Measurements from ENCODE around the gene SLC22A17. TPM values are rescaled to one million over a fixed set of nuclear protein-coding genes. Genes with fewer than 3 reads are reported as not detected.
A peak's percentile ranks its signal among the peaks of the same experiment; 100 is the strongest.

The SLC22A17 gene
- total and polyA plus RNA-seq, 2 of the 13 experiments (the other 11 are each of a cell fraction or from before 2014, with no cell fraction given) = 0.95 to 1.1 TPM

DNA sequence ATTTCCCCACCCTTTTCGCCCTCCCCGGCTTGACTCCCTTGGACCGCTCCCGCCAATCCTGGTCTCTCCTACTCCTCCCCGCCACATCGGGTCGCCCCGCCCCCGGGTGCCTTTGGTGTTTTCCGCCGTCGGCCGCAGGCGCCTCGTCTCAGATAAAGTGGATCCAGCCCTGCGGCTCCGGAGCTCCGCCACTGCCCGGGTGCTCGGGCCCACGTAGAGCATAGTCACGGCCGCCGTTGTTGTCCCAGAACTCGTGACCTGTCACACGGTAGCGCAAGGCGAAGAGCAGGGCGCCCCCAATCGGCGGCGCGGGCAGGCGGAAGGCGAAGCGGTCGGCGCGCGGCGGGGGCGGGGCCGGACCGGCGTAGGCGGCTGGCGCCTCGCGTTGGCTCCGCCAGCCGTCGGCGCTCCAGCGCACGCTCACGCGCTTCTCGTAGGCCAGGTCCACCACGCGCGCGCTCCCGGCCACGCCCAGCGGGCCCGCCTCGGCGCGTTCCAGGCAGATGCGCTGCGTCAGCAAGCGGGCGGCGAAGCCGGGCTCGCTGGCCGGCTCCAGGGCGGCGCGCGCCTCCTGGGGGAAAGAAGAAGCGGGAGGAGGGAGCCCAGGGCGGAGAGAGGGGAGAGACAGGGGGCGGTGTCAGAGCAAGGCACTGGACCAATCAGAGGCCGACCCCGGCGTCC, 51.3 kb downstream of the SLC22A17 start (continued):
- TF ChIP-seq, protein P1, sequence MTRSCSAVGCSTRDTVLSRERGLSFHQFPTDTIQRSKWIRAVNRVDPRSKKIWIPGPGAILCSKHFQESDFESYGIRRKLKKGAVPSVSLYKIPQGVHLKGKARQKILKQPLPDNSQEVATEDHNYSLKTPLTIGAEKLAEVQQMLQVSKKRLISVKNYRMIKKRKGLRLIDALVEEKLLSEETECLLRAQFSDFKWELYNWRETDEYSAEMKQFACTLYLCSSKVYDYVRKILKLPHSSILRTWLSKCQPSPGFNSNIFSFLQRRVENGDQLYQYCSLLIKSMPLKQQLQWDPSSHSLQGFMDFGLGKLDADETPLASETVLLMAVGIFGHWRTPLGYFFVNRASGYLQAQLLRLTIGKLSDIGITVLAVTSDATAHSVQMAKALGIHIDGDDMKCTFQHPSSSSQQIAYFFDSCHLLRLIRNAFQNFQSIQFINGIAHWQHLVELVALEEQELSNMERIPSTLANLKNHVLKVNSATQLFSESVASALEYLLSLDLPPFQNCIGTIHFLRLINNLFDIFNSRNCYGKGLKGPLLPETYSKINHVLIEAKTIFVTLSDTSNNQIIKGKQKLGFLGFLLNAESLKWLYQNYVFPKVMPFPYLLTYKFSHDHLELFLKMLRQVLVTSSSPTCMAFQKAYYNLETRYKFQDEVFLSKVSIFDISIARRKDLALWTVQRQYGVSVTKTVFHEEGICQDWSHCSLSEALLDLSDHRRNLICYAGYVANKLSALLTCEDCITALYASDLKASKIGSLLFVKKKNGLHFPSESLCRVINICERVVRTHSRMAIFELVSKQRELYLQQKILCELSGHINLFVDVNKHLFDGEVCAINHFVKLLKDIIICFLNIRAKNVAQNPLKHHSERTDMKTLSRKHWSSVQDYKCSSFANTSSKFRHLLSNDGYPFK (CRISPR knock-in tag; IDR thresholded peaks at IDR 0.05; ENCODE audit: borderline replicate concordance) = no peak; the same call in 1 of the 2 replicates
- TF ChIP-seq ZNF724P (CRISPR knock-in tag; IDR thresholded peaks at IDR 0.05; ENCODE audit: borderline replicate concordance) (peak; percentile 96), JUND (CRISPR knock-in tag; IDR thresholded peaks at IDR 0.05) (peak; percentile 72), STAG1 (CRISPR knock-in tag; IDR thresholded peaks at IDR 0.05) (peak; percentile 50), JARID2 (CRISPR knock-in tag; IDR thresholded peaks at IDR 0.05; ENCODE audit: insufficient replicate concordance) (peak; percentile 93), GATA4 (IDR thresholded peaks at IDR 0.05; ENCODE audit: borderline replicate concordance, low read depth) (peak; percentile 80), KAT8 (CRISPR knock-in tag; IDR thresholded peaks at IDR 0.05) (peak; percentile 89), BRD4 (CRISPR knock-in tag; IDR thresholded peaks at IDR 0.05) (peak; percentile 78; the same call in 1 of the 2 replicates), ZFP62 (CRISPR knock-in tag; IDR thresholded peaks at IDR 0.05) (no peak), ZNF615 (CRISPR knock-in tag; IDR thresholded peaks at IDR 0.05; ENCODE audit: borderline replicate concordance) (no peak), ADNP (CRISPR knock-in tag; IDR thresholded peaks at IDR 0.05) (peak; percentile 97), TP53 (CRISPR knock-in tag; conservative IDR thresholded peaks at IDR 0.05) (0 out of 2 replicates have a peak, but pooled peaks have one; percentile 12), PRMT3 (CRISPR knock-in tag; IDR thresholded peaks at IDR 0.05; ENCODE audit: borderline replicate concordance, low read depth) (no peak), BRCA1 (CRISPR knock-in tag; IDR thresholded peaks at IDR 0.05) (peak; percentile 72; the same call in 1 of the 2 replicates), ZMYM4 (CRISPR knock-in tag; IDR thresholded peaks at IDR 0.05) (no peak), KLF9 (CRISPR knock-in tag; IDR thresholded peaks at IDR 0.05; ENCODE audit: low read depth) (peak; percentile 93; the same call in 1 of the 2 replicates)
- TF ChIP-seq, protein P2, sequence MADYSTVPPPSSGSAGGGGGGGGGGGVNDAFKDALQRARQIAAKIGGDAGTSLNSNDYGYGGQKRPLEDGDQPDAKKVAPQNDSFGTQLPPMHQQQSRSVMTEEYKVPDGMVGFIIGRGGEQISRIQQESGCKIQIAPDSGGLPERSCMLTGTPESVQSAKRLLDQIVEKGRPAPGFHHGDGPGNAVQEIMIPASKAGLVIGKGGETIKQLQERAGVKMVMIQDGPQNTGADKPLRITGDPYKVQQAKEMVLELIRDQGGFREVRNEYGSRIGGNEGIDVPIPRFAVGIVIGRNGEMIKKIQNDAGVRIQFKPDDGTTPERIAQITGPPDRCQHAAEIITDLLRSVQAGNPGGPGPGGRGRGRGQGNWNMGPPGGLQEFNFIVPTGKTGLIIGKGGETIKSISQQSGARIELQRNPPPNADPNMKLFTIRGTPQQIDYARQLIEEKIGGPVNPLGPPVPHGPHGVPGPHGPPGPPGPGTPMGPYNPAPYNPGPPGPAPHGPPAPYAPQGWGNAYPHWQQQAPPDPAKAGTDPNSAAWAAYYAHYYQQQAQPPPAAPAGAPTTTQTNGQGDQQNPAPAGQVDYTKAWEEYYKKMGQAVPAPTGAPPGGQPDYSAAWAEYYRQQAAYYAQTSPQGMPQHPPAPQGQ (CRISPR knock-in tag; IDR thresholded peaks at IDR 0.05; ENCODE audit: borderline replicate concordance) = peak; percentile 93
- TF ChIP-seq, protein P3, sequence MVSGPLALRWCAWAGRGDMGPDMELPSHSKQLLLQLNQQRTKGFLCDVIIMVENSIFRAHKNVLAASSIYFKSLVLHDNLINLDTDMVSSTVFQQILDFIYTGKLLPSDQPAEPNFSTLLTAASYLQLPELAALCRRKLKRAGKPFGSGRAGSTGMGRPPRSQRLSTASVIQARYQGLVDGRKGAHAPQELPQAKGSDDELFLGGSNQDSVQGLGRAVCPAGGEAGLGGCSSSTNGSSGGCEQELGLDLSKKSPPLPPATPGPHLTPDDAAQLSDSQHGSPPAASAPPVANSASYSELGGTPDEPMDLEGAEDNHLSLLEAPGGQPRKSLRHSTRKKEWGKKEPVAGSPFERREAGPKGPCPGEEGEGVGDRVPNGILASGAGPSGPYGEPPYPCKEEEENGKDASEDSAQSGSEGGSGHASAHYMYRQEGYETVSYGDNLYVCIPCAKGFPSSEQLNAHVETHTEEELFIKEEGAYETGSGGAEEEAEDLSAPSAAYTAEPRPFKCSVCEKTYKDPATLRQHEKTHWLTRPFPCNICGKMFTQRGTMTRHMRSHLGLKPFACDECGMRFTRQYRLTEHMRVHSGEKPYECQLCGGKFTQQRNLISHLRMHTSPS (CRISPR knock-in tag; IDR thresholded peaks at IDR 0.05; ENCODE audit: low read depth) = no peak; the same call in 1 of the 2 replicates
- TF ChIP-seq, protein P4, sequence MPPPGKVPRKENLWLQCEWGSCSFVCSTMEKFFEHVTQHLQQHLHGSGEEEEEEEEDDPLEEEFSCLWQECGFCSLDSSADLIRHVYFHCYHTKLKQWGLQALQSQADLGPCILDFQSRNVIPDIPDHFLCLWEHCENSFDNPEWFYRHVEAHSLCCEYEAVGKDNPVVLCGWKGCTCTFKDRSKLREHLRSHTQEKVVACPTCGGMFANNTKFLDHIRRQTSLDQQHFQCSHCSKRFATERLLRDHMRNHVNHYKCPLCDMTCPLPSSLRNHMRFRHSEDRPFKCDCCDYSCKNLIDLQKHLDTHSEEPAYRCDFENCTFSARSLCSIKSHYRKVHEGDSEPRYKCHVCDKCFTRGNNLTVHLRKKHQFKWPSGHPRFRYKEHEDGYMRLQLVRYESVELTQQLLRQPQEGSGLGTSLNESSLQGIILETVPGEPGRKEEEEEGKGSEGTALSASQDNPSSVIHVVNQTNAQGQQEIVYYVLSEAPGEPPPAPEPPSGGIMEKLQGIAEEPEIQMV (CRISPR knock-in tag; IDR thresholded peaks at IDR 0.05; ENCODE audit: low read depth) = peak; percentile 71; the same call in 1 of the 2 replicates
- TF ChIP-seq, protein P5, sequence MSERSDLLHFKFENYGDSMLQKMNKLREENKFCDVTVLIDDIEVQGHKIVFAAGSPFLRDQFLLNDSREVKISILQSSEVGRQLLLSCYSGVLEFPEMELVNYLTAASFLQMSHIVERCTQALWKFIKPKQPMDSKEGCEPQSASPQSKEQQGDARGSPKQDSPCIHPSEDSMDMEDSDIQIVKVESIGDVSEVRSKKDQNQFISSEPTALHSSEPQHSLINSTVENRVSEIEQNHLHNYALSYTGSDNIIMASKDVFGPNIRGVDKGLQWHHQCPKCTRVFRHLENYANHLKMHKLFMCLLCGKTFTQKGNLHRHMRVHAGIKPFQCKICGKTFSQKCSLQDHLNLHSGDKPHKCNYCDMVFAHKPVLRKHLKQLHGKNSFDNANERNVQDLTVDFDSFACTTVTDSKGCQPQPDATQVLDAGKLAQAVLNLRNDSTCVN (CRISPR knock-in tag; IDR thresholded peaks at IDR 0.05; ENCODE audit: borderline replicate concordance) = 0 out of 2 replicates have a peak, but pooled peaks have one; percentile 23
